IMR-90 (cell line): ENCODE measurements around the gene BRAP. TPM values are rescaled to one million over a fixed set of nuclear protein-coding genes. Genes with fewer than 3 reads are reported as not detected.

Source experiments
- ATAC-seq: fragments of 200-7000 bp; cut with Tn5 transposase; 2 replicates; pipeline ENCODE4 v1.9.1; 2020; ENCODE audit warnings: low read depth, mild to moderate bottlenecking, moderate library complexity
- BruUV-seq: library from RNA; stranded (reverse); fragments of 400-500 nt; replicated peaks from 2 replicates; lab custom pipeline; 2021; lab: Mats Ljungman, UMichigan
- CTCF ChIA-PET: fragments of 300-600 bp; formaldehyde crosslinking; extraction: SDS; loops from one replicate; lab custom pipeline; 2021; ENCODE audit warnings: antibody characterized with exemption; lab: Yijun Ruan, JAX
- POLR2A ChIA-PET: fragments of 300-600 bp; sonication (Branson Sonifier 250); formaldehyde crosslinking; loops from one replicate; lab custom pipeline; 2022; ENCODE audit warnings: antibody characterized with exemption; ENCODE audit not compliant: unreplicated experiment; lab: Charles Lee
- DNase-seq: peaks from one replicate; pipeline ENCODE4 v3.0.0; 2013
- H2AFZ ChIP-seq: replicated peaks from 2 replicates; pipeline ENCODE3; 2013; ENCODE audit warnings: low read length, mild to moderate bottlenecking; ENCODE audit not compliant: poor library complexity
- H2AK5ac ChIP-seq: 2 replicates; pipeline ENCODE4 v1.6.1; 2013; ENCODE audit warnings: low read depth, low read length, inconsistent platforms
- H2AK9ac ChIP-seq: replicated peaks from 2 replicates; pipeline ENCODE3; 2013; ENCODE audit warnings: mild to moderate bottlenecking, low read depth, low read length, moderate library complexity; ENCODE audit not compliant: poor library complexity
- H2BK120ac ChIP-seq: 2 replicates; pipeline ENCODE4 v1.6.1; 2013; ENCODE audit warnings: low read depth, low read length, inconsistent platforms
- H2BK15ac ChIP-seq: 3 replicates; pipeline ENCODE4 v1.6.1; 2013; ENCODE audit warnings: low read depth, low read length, inconsistent platforms
- H2BK20ac ChIP-seq: 2 replicates; pipeline ENCODE4 v1.6.1; 2013; ENCODE audit warnings: low read depth, mild to moderate bottlenecking, inconsistent platforms, low read length, moderate library complexity
- H2BK5ac ChIP-seq: 2 replicates; pipeline ENCODE4 v1.6.1; 2013; ENCODE audit warnings: mild to moderate bottlenecking, low read depth, low read length, inconsistent platforms; ENCODE audit not compliant: poor library complexity, severe bottlenecking
- H3K14ac ChIP-seq: replicated peaks from 2 replicates; pipeline ENCODE4 v1.6.1; 2013; ENCODE audit warnings: low read depth, low read length, inconsistent platforms
- H3K18ac ChIP-seq: 2 replicates; pipeline ENCODE4 v1.6.1; 2013; ENCODE audit warnings: low read depth, low read length, control low read depth
- H3K23ac ChIP-seq: 2 replicates; pipeline ENCODE4 v1.6.1; 2013; ENCODE audit warnings: low read depth, low read length, inconsistent platforms
- H3K27ac ChIP-seq: 2 replicates; pipeline ENCODE4 v1.5.1; 2013; ENCODE audit warnings: mild to moderate bottlenecking, control low read depth, low read length; ENCODE audit not compliant: insufficient read depth
- H3K27me3 ChIP-seq: 2 replicates; pipeline ENCODE4 v1.6.1; 2013; ENCODE audit warnings: low read length; ENCODE audit not compliant: control insufficient read depth, insufficient read depth
- H3K36me3 ChIP-seq: 2 replicates; pipeline ENCODE4 v1.6.1; 2013; ENCODE audit warnings: low read length, mixed read lengths; ENCODE audit not compliant: control insufficient read depth, insufficient read depth
- H3K4ac ChIP-seq: 2 replicates; pipeline ENCODE4 v1.6.1; 2013; ENCODE audit warnings: low read depth, low read length, inconsistent platforms
- H3K4me1 ChIP-seq: 2 replicates; pipeline ENCODE4 v1.6.1; 2013; ENCODE audit warnings: low read length, mixed read lengths; ENCODE audit not compliant: control insufficient read depth, insufficient read depth
- H3K4me2 ChIP-seq: 2 replicates; pipeline ENCODE4 v1.6.1; 2013; ENCODE audit warnings: low read depth, mild to moderate bottlenecking, control low read depth, low read length, moderate library complexity
- H3K4me3 ChIP-seq: 2 replicates; pipeline ENCODE4 v1.5.1; 2013; ENCODE audit warnings: low read depth, mild to moderate bottlenecking, control low read depth, low read length, moderate library complexity; ENCODE audit not compliant: insufficient read depth
- H3K56ac ChIP-seq: 2 replicates; pipeline ENCODE4 v1.6.1; 2013; ENCODE audit warnings: low read length, inconsistent platforms; ENCODE audit not compliant: insufficient read depth; ENCODE audit errors: extremely low read depth
- H3K79me1 ChIP-seq, 2 experiments: 2 replicates each; pipeline ENCODE4 v1.6.1; 2013; ENCODE audit warnings: low read length in 2 of 2, inconsistent platforms in 1 of 2, low read depth in 1 of 2
- H3K9ac ChIP-seq: 2 replicates; pipeline ENCODE4 v1.6.1; 2013; ENCODE audit warnings: low read depth, low read length, control low read depth
- H3K9me1 ChIP-seq: 2 replicates; pipeline ENCODE4 v1.6.1; 2013; ENCODE audit warnings: low read length, inconsistent platforms; ENCODE audit not compliant: insufficient read depth
- H3K9me3 ChIP-seq: 2 replicates; pipeline ENCODE4 v1.6.1; 2013; ENCODE audit warnings: low read length; ENCODE audit not compliant: control insufficient read depth, insufficient read depth
- H4K20me1 ChIP-seq: 2 replicates; pipeline ENCODE4 v1.6.1; 2013; ENCODE audit warnings: low read length, inconsistent platforms; ENCODE audit not compliant: insufficient read depth
- H4K5ac ChIP-seq: 2 replicates; pipeline ENCODE4 v1.6.1; 2013; ENCODE audit warnings: mild to moderate bottlenecking, low read depth, low read length, control low read depth
- H4K8ac ChIP-seq, 2 experiments: 2 replicates each; pipeline ENCODE4 v1.6.1; 2013; ENCODE audit warnings: low read depth in 2 of 2, low read length in 2 of 2, control low read depth in 1 of 2, inconsistent platforms in 1 of 2
- H4K91ac ChIP-seq: 2 replicates; pipeline ENCODE4 v1.6.1; 2013; ENCODE audit warnings: low read depth, low read length, inconsistent platforms; ENCODE audit not compliant: insufficient read depth
- BHLHE40 ChIP-seq: fragments of 150-350 bp; IDR thresholded peaks from 2 replicates; pipeline ENCODE4 v1.6.1; 2016; ENCODE audit warnings: mild to moderate bottlenecking, low read depth, low read length
- CHD1 ChIP-seq: IDR thresholded peaks from 2 replicates; pipeline ENCODE4 v1.6.1; 2012; ENCODE audit warnings: low read depth, low read length, improper control_type of control experiment
- FOS ChIP-seq: fragments of 150-350 bp; IDR thresholded peaks from 2 replicates; pipeline ENCODE4 v1.6.1; 2016; ENCODE audit warnings: low read depth, low read length
- MAFK ChIP-seq: IDR thresholded peaks from 2 replicates; pipeline ENCODE4 v1.6.1; 2012; ENCODE audit warnings: low read depth, low read length, improper control_type of control experiment
- MAZ ChIP-seq: IDR thresholded peaks from 2 replicates; pipeline ENCODE4 v1.6.1; 2012; ENCODE audit warnings: low read depth, mild to moderate bottlenecking, low read length, improper control_type of control experiment, moderate library complexity, borderline replicate concordance
- RCOR1 ChIP-seq: IDR thresholded peaks from 2 replicates; pipeline ENCODE4 v1.6.1; 2012; ENCODE audit warnings: mild to moderate bottlenecking, low read length, improper control_type of control experiment; ENCODE audit not compliant: insufficient replicate concordance
- RFX5 ChIP-seq: IDR thresholded peaks from 2 replicates; pipeline ENCODE4 v1.8.0; 2012; ENCODE audit warnings: low read depth, mild to moderate bottlenecking, low read length, moderate library complexity
- WGBS, 2 experiments: methylation state at CpG; one replicate each; pipeline versions ENCODE4 v1.1.5 to v1.1.7; 2013; ENCODE audit warnings: missing lambda C conversion rate in 2 of 2; ENCODE audit not compliant: insufficient read length in 1 of 2; ENCODE audit errors: extremely low coverage in 2 of 2; 5-methylcytosine and 5-hydroxymethylcytosine counted together
- dilution Hi-C: fragments of 300-500 bp; cut with HindIII; formaldehyde crosslinking; loops from one replicate; pipeline ENCODE4 v1.14.3; 2018; ENCODE audit warnings: low sequenced_read_pairs; ENCODE audit not compliant: unreplicated experiment
- in situ Hi-C: fragments of 300-500 bp; cut with MboI; formaldehyde crosslinking; loops from 3 replicates; pipeline ENCODE4 v1.14.3; 2019; ENCODE audit warnings: low sequenced_read_pairs, inconsistent platforms, mixed read lengths
- intact Hi-C: fragments of 100-400 bp; cut with micrococcal nuclease; formaldehyde crosslinking; loops from 2 replicates; pipeline ENCODE4 v1.10.0; 2022
- polyA plus RNA-seq, 3 experiments: library from polyadenylated mRNA; depleted of rRNA; stranded (reverse); fragments of >200 nt; gene quantifications; 2 replicates each; pipeline ENCODE4 v1.2.3, GENCODE V29; 2012; ENCODE audit warnings: low replicate concordance in 1 of 3
- total RNA-seq: library from RNA; depleted of rRNA; stranded (reverse); fragments of >200 nt; gene quantifications from 2 replicates; pipeline ENCODE4 v1.2.3, GENCODE V29; 2012
- TF ChIP-seq, protein P1 (sequence below): conservative IDR thresholded peaks from 2 replicates; pipeline ENCODE4 v1.5.1; 2012; ENCODE audit warnings: mild to moderate bottlenecking, low read depth, low read length, improper control_type of control experiment
- TF ChIP-seq, protein P2 (sequence below): fragments of 150-350 bp; IDR thresholded peaks from 2 replicates; pipeline ENCODE4 v1.6.1; 2017; ENCODE audit warnings: mild to moderate bottlenecking, antibody characterized with exemption, low read length, low read depth

The BRAP gene
- total and polyA plus RNA-seq, 2 of the 4 experiments (the other 2 are of a cell fraction): 10.3 to 17.2 TPM

DNA sequence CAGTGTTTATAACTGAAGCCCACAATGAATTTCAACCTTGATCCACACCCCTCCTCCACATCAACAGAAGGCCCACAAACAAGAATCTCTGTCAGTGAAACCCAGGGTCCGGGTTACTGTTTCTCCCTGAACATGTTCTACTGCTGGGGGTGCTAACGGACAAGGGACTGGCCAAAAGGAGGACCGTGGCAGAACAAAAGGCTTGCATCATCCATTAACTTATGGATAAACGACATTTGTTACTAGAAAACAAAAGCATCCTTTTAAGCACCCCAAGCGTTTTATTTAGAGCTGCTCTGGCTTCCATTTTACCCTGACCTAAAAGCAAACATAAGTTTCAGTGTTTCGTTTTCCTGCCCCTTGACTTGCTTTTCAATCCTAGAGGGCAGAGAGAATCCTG is 32.2 kb downstream of the BRAP start:
- POLR2A ChIA-PET: no interaction called here
- Histone ChIP-seq H3K4me1 (no peaks in the 10 kb centered on the region), H3K9me1 (no peaks in the 10 kb centered on the region; the same call in 1 of the 2 replicates), H2BK120ac (no peak overlapping the region), H3K9ac (no peak overlapping the region), H4K91ac (no peak overlapping the region), H3K18ac (no peak overlapping the region), H2AFZ (no peak overlapping the region), H3K4me3 (no peak overlapping the region), H3K23ac (no peak overlapping the region), H3K56ac (no peak overlapping the region), H2BK20ac (no peak overlapping the region), H2BK15ac (no peak overlapping the region), H3K4ac (no peak overlapping the region), H3K9me3 (no peaks in the 10 kb centered on the region), H4K20me1 (no peaks in the 10 kb centered on the region), H3K27ac (no peak overlapping the region), H3K27me3 (no peaks in the 10 kb centered on the region), H4K8ac (no peak overlapping the region), H3K4me2 (no peak overlapping the region), H3K79me1 (peaks cover 6 to 13% of the 10 kb centered on the region in 2 experiments; a peak in 2 of 4 replicates), H4K5ac (no peak overlapping the region), H2BK5ac (no peak overlapping the region), H3K14ac (no peak overlapping the region), H2AK9ac (no peak overlapping the region), H2AK5ac (no peak overlapping the region), H3K36me3 (peaks cover 43% of the 10 kb centered on the region)
- intact Hi-C loops: no loop called here
- dilution Hi-C loops: no loop called here
- DNase-seq (no peak), ATAC-seq (no peak)
- no peak for TF ChIP-seq MAZ
- TF ChIP-seq RCOR1: no peak
- TF ChIP-seq CHD1: no peak
- no peak for TF ChIP-seq BHLHE40
- TF ChIP-seq, protein P1, sequence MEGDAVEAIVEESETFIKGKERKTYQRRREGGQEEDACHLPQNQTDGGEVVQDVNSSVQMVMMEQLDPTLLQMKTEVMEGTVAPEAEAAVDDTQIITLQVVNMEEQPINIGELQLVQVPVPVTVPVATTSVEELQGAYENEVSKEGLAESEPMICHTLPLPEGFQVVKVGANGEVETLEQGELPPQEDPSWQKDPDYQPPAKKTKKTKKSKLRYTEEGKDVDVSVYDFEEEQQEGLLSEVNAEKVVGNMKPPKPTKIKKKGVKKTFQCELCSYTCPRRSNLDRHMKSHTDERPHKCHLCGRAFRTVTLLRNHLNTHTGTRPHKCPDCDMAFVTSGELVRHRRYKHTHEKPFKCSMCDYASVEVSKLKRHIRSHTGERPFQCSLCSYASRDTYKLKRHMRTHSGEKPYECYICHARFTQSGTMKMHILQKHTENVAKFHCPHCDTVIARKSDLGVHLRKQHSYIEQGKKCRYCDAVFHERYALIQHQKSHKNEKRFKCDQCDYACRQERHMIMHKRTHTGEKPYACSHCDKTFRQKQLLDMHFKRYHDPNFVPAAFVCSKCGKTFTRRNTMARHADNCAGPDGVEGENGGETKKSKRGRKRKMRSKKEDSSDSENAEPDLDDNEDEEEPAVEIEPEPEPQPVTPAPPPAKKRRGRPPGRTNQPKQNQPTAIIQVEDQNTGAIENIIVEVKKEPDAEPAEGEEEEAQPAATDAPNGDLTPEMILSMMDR: no peak
- no peak for TF ChIP-seq MAFK
- TF ChIP-seq, protein P2, sequence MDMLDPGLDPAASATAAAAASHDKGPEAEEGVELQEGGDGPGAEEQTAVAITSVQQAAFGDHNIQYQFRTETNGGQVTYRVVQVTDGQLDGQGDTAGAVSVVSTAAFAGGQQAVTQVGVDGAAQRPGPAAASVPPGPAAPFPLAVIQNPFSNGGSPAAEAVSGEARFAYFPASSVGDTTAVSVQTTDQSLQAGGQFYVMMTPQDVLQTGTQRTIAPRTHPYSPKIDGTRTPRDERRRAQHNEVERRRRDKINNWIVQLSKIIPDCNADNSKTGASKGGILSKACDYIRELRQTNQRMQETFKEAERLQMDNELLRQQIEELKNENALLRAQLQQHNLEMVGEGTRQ: no peak
- no peak for TF ChIP-seq RFX5
- TF ChIP-seq FOS: no peak
- CTCF ChIA-PET: no interaction called here
- in situ Hi-C loops: no loop called here
- WGBS, 2 experiments: no CpG with 5 or more reads among the region's 6 CpGs
- BruUV-seq: no TSS peak
